Activated T-helper 1 cell treated with Interleukin-2 at 50 U/mL for 16 hours (primary cell): ENCODE data around the gene KEAP1.

ENCODE experiments used
- DNase-seq: peaks from one replicate; pipeline ENCODE4 v3.0.0-alpha.2; 2020; ENCODE audit warnings: low read depth

KEAP1 gene

GRCh38 chr19:10523135-10523636 is 20.0 kb upstream of the KEAP1 start:
- no peak for DNase-seq

GRCh38 chr19:10521461-10522171 is 18.5 kb upstream of the KEAP1 start:
- no peak for DNase-seq

- DNase-seq = no peak
Measured at GRCh38 chr19:10520652-10521318, 17.6 kb upstream of the KEAP1 start.

- DNase-seq = no peak
Measured at GRCh38 chr19:10519421-10519820, 16.3 kb upstream of the KEAP1 start.

GRCh38 chr19:10518444-10519361 is 15.5 kb upstream of the KEAP1 start:
- no peak for DNase-seq

GRCh38 chr19:10517760-10518443 is 14.7 kb upstream of the KEAP1 start:
- no peak for DNase-seq

- DNase-seq = no peak
Measured at GRCh38 chr19:10517361-10517759, 14.2 kb upstream of the KEAP1 start, which contains the start of gene S1PR5. TSS of gene S1PR5 (minus strand) at chr19:10517447. CDS start at chr19:10515011, 2,436 bp downstream.

GRCh38 chr19:10516671-10517286 is 13.6 kb upstream of the KEAP1 start:
- DNase-seq = no peak

GRCh38 chr19:10516064-10516385 is 12.9 kb upstream of the KEAP1 start:
- DNase-seq = no peak

GRCh38 chr19:10514211-10515145 is 11.3 kb upstream of the KEAP1 start:
- peak; percentile 12 for DNase-seq

- DNase-seq = no peak
Measured at GRCh38 chr19:10513223-10513622, 10.1 kb upstream of the KEAP1 start.

GRCh38 chr19:10510301-10510802 is 7.2 kb upstream of the KEAP1 start:
- DNase-seq = peak; percentile 32

- DNase-seq = no peak
Measured at GRCh38 chr19:10508707-10509106, 5.6 kb upstream of the KEAP1 start.

- no peak for DNase-seq
Measured at GRCh38 chr19:10508036-10508435, 4.9 kb upstream of the KEAP1 start.

- DNase-seq = peak; percentile 59
Measured at GRCh38 chr19:10505583-10506229, 2.5 kb upstream of the KEAP1 start.

- peak; percentile 85 for DNase-seq
Measured at GRCh38 chr19:10502524-10503001, 593 bp downstream of the KEAP1 start.

GRCh38 chr19:10501971-10502523 is 1.1 kb downstream of the KEAP1 start:
- peak; percentile 10 for DNase-seq

GRCh38 chr19:10500247-10500592 is 2.9 kb downstream of the KEAP1 start:
- DNase-seq = no peak

- DNase-seq = no peak
Measured at GRCh38 chr19:10499550-10500246, 3.5 kb downstream of the KEAP1 start.
